Stimulated activated CD8-positive, alpha-beta memory T cell treated with anti-CD3 and anti-CD28 coated beads, Interleukin-4, amount 100 ng/mL, for 48 hours (primary cell): Measurements from ENCODE around the gene PRR30.
A peak's percentile ranks its signal among the peaks of the same experiment; 100 is the strongest.

Experiments
- DNase-seq: peaks from one replicate; pipeline ENCODE4 v3.0.0-alpha.2; 2020

PRR30 gene

DNA sequence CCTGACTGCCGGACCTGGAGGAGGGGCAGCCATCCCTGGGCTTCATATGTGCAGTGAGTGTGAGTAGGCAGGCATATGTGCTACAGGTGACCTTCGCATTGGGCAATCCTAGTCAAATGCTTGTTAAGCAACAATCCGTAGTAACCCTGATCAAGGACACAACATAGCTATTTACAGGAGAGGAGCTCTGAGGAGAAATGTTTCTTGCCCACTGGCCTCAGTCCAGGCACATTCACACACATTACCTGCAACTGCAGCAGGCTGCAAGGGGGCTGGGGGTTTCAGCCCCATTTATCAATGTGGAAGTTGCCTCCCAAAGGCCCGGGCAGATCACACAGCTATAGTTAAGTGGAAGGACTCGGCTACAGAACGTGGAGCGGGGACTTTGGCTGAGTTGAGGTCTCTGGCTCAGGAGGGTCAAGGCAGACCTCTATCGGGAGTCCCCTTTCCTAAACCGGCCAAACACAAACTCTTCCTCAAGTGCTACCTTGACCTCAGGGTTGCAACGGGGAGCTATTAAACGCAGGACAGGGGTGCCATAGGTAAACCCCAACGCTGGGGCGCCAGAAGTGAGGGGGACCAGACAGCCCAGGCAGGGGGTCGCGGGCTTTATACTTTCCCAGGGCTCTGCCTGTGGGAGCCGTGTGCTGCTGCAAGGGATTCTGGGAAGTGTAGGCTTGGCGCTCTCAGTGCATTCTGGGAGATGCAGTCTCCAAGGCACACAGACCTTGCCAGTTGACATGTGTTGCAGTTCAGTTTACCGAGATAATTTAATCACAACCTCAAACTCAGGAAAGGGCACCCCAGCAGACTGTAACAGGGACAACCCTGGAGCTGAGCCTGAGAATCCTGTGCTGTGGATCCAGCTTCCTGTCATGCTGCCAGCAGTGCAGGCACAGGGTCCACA is 43.2 kb downstream of the PRR30 start:
- DNase-seq: peak; percentile 67

DNA sequence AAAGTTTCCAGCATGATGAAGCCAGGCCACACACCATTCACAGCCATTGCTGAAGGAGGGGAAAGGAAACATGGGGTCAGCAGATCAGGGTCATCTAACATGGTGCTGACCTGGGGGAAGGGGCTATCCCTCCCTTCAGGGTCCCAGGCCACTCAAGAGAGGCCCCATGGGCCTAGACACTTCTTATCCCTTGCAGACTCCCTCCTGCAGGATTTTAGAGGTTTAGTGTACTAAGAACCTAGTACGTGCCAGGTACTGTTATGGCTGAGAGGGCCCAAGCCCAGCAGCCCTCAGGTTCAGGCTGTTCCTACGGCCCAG is 43.8 kb downstream of the PRR30 start:
- no peak for DNase-seq

- DNase-seq: no peak
Measured at GRCh38 chr2:27094353-27094984, 44.7 kb downstream of the PRR30 start.

DNA sequence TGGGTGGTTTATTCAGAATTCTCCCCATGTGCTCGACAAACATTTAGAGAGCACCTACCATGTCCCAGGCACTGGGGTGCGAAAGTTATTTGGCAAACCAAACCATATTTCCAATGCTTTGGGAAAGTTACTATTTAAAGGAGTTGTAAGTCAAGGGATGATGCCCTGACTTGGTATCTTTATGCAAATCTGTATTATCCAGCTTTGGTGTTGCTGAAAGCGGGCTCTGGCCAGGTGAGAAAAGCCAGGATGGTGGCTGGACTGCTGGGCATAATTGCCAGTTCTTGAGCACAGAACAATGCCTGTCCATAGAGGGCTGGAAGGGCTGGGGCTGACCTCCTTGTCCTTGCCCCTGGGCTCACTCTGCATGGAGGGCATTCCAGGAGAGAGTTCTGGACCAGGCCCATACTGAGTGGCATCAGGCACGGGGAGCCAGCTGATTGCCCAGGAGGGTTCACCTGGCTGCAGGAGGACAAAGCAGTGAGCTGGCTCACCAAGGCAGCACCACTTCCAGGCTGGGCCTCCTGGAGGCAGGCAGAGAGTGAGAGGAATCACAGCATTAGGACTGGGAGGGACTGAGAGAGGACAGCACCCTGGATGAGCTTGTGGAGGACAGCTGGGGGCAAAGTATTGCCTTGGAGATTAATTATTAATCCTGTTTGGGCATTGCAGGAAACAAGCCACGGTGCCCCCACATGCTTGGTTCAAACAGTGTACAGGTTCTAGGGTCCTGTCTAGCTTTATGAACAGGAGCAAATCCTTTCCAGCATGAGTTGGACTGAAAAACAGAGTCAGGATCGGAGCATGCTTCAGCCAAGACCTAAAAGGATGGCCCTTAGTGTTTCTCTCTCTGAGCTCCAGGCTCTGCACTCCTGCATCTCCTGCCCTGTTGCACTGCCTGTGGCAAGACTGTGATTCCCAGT is 45.5 kb downstream of the PRR30 start:
- DNase-seq: no peak

DNA sequence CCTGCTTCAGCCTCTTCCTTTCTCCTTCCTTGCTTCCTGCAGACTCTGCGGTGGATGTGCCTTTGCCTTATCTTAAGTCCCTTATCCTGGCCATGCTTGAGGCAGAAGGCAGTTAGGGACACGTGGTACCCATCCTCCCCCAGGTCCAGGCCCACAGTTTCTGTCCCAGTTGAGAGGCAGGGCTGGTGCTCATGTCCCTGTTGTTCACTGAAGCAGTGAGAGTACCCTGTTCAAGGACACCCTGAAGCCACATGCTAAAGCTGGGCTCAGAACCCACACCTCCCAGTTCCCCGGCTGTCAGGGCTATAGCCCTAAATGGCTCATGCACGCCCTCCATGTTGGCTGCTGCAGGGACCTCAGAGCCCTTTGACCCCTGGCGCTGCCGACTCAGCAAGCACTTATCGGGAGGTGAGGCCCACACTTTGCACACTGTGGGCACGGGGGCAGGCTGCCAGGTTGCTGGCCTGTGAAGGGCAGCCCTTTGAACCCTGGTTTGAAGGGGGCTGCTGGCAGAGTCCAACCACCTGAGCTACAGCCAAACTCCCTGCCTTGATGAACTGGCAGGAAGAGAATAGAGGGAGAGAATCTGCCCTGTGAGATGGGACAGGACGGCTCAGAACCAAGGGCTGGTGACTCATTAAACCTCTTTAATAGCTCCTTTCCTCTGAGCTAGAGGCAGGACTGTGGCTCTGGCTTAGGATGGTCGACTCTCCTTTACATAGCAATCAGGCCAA is 46.3 kb downstream of the PRR30 start:
- DNase-seq: no peak

- no peak for DNase-seq
Measured at GRCh38 chr2:27091746-27092695, 47.2 kb downstream of the PRR30 start.

DNA sequence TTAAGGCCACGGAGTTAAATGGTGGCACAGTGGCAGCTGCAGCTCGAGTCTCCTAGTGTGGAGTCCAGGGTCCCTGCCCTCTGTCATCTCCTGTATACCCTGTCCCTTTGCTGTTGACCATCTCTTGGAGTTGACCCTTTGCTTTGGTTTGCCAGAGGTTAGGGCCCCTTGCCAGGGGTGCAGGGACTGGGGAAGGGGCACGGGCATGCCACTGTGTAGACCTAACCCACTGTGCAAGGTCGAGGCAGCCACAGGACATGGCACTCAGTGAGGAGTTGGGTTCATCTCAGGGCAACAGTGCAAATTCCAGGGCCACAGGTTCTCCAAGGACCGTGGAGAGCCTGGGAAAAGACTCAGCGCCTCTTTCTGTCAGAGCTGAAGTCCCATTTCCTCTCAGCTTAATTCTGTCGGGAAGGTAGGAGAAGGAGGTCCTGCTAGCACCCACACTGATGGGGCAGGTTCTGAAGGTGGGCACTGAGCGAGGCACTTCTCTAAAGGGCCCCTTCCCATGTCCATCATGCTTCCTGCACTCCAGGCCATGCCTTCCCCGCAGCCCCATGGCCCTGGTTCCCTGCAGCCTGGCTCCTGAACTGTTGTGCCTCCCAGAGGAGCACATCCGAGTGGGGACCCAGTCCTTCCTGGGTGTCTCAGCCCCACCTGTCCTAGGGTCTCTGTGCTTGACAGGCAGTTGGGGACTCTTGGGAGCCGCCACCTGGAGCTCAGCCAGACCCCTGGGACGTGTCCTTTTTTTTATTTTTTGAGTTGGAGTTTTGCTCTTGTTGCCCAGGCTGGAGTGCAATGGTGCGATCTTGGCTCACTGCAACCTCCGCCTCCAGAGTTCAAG is 49.9 kb downstream of the PRR30 start:
- no peak for DNase-seq

GRCh38 chr2:27088634-27089033 is 50.6 kb downstream of the PRR30 start:
- DNase-seq: no peak

DNA sequence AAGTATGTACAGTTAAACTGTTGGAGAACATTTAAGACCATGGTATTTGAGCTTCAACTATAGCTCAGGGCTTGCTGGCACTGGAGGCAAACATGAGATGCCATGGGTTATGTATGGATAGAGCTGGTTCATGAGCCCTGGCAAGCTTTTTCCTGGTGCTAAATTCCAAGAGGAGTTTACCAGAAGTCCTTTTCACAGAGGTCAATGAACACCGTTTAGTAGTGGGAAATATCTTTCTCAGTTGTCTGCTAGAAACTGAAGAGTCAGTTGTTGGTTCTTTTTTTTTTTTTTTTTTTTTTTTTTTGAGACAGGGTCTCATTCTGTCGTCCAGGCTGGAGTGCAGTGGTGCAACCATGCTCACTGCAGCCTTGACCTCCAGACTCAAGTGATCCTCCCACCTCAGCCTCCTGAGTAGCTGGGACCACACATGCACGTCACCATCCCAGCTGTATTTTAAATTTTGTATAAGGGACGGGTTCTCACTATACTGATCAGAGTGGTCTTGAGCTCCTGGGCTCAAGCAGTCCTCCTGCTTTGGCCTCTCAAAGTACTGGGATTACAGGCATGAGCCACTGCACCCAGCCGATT is 51.3 kb downstream of the PRR30 start:
- DNase-seq: no peak
